ENCODE measurements around the gene GRIA3. TPM values are rescaled to one million over a fixed set of nuclear protein-coding genes. Genes with fewer than 3 reads are reported as not detected.

The GRIA3 gene
- total RNA-seq, result 74.2 TPM

- peak; percentile 38 for DNase-seq
These were observed at the start of gene GRIA3 for GRCh38 chrX:123184219-123184865. Gene GRIA3, plus strand, starts transcription at chrX:123184278. Its CDS starts 258 bp downstream, at chrX:123184536.

DNA sequence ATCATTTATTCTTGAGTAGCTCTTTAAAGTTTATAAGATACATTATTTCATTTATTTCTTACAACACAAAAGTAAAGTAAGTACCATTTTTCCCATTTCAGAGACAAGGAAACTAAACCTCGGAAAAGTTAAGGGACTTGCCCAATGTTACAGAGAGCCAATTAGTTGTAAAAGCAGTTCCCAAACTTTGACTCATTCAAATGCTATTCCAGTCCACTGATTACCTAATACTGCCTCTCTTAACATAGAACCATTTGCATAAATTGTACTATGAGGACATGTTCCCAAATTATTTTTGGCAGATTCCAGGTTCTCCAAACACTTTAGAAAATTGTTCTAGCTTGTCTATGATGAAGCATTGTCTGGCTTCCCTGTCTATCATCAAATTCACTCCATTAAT, 45.6 kb upstream of the GRIA3 start:
- no peak for DNase-seq

- no peak for DNase-seq
These were observed 43.6 kb upstream of the GRIA3 start for GRCh38 chrX:123140454-123140853.

GRCh38 chrX:123140904-123141303, 43.2 kb upstream of the GRIA3 start:
- DNase-seq, result no peak

- no peak for DNase-seq
These were observed 30.2 kb upstream of the GRIA3 start for GRCh38 chrX:123153846-123154335.

GRCh38 chrX:123155327-123155726, 28.8 kb upstream of the GRIA3 start:
- no peak for DNase-seq

DNA sequence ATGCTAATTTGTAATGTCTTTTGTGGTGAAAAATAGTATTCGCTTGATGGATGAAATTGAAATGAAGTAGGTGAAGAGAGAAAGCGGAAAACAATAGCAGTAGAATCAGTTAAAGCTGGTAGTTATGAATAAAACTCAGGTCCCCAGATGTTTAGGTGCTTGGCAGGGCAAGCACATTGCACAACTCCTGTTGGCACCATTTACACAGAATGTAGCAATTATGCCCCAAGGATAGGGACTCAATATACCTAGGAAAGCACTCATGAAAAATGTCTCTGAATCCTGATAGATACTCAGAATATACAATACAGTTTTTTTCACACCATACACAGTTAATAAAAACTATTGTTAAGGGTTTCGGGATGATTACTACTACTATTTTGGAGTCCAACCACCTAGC, 26.5 kb upstream of the GRIA3 start:
- no peak for DNase-seq

GRCh38 chrX:123159403-123159802, 24.7 kb upstream of the GRIA3 start:
- no peak for DNase-seq

DNA sequence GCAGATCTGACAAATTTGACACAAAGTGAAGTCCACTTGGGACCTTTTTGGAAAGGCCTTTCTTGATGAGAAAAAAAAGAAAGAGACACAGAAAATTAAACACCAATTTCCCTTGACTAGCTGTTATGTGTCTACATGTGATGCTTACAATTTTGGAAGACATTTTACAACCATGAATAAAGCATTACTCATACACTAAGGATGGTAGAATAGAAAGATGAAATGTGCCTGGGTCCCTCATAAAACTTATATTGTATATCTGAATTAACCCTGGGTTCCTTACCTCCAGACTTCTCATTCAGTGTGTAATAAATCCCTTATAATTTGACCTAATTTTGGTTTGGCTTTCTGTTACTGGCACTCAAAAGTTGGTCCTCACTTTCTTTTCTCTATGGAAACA, 16.5 kb upstream of the GRIA3 start:
- no peak for DNase-seq

GRCh38 chrX:123169247-123169901, 14.7 kb upstream of the GRIA3 start:
- no peak for DNase-seq

DNA sequence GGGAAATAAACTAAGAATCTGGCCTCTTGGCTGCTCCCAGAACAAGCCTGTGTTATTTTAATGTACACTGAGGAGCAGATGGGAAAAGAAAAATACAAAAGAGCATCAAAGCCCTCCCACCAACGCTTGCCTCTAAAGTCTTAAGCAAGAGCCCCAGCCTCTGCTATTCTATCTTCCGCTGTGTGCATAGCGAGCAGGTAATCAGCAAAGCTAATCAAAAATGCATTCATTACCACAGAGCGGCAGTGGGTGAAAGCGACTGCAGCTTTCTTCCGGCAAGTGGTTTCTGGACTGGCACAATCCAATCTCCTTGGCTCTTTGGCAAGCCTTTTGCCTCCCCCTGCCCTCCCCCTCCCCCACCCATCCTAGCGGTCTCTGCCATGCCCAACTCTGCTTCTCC, 13.5 kb upstream of the GRIA3 start:
- DNase-seq, result no peak

DNA sequence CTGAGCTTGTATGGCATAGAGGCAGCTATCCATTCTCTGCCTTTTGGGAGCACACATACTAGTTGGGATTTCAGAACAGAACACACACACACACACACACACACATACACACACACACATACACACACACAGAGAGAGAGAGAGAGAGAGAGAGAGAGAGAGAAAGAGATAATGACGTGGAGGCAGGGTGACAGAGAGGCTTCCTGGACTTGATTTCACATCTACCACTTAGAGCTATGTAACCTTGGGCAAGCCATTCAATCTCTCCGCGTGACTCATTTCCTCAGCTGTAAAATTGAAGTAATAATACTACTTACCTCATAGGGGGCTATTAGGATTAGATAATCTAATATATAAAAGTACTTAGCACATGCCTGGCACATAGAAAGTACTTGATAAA, 12.3 kb upstream of the GRIA3 start:
- DNase-seq, result no peak

DNA sequence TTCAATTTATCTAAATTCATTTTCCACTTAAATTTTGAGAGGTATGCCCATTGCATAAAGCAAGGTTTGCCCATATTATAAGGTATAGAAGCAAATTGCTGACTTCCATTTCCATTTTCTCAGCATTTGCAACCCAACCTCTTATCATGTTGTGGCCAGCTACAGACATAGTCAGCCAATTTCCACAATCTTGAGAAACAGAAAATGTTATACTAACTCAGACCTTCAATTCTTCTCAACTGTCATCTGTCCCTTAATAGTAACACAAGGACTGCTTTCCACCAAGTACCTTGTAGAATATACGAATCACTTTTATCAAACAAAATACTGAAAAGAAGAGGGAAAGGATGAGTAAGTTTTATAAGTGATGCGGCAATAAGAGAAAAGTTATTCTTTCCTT, 11.2 kb upstream of the GRIA3 start:
- no peak for DNase-seq

DNA sequence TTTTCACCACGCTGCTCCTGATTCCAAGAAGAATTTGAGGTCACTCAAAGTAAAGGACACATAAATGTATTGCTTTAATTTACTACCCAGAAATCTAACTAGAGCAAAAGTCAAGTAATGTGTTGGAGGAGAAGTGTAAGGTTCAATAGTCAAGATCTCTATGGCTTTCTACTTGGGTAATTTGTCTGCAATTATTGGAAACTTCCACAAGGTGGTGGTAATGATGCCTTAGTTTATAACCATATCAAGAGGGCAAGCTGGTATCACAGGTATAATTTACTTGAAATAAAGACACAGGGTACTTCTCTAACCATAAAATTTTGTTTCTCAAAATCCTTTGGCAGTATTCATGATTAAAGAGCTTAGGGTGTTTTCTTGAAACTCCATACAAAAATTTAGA, 10.2 kb upstream of the GRIA3 start:
- no peak for DNase-seq

GRCh38 chrX:123175366-123176122, 8.5 kb upstream of the GRIA3 start:
- DNase-seq, result no peak

DNA sequence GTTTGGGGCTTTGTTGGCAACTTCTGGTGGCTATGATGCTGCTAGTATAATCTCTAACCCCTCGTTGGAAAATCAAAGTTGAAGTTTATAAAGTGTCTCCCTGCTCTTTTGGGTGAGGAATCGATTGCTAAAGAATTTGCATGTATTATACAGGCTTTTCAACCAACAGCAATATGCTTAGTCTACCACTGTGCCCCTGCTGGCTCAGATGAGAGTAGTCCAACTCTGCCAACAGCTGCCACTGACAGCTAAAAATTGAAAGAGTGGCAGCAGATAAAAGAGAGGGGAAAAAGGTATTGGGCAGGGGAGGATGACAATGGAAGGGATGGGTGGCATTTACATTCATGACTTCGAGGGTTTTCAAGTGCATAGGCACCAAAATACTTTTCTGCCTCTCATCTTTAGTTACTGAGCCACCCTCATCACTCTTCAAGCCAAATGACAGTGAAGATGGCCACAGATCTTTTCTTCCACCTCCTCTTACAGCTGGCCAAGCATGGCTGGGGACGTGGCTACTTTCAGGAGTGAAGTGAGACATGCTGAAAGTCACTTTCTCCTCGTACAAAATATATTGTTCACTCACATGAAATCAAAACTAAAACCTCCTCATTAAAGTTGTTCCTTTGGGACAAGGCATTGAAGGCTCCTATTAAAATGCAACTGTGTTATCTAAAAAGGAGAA, 2.7 kb upstream of the GRIA3 start:
- DNase-seq, result no peak

- DNase-seq, result no peak
These were observed 793 bp downstream of the GRIA3 start for GRCh38 chrX:123184866-123185276.

- no peak for DNase-seq
These were observed 1.6 kb downstream of the GRIA3 start for GRCh38 chrX:123185721-123186120.

DNA sequence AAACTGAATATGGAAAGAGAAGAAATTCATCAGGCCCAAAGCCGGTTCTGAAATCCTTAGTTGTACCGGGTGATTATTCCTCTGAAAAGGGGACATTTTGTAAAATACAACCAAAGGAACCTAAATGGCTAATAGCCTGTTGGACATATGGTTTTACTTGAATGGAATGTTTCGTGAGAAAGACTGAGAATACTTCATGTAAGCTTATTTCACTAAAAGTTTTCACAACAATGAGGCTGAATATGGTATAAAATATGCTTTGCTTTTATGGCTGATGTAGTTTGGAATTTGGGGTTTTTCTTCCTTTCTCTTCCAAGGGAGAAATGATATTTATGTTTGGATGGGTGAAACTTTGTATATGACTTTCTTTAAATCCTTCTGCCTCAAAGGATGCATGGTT, 2.7 kb downstream of the GRIA3 start:
- no peak for DNase-seq

DNA sequence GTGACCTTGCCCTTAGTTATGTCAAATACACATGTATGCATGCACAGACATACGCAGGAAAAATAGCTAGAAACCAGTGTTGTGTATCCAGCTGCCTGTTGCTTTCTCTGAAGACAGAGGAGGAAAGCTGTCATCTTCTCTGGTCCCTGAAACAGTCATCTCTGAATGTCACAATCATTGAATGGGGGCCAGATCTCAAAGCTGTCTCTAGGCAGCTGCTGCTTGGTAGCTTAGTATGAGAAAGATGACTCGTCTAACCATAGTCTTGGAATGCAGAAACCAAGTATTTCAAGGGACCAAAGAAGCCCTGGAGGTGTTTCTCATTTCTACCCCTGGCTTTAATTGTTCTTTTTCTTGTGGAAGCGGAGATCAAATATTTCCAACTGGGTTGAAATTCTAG, 4.0 kb downstream of the GRIA3 start:
- no peak for DNase-seq

DNA sequence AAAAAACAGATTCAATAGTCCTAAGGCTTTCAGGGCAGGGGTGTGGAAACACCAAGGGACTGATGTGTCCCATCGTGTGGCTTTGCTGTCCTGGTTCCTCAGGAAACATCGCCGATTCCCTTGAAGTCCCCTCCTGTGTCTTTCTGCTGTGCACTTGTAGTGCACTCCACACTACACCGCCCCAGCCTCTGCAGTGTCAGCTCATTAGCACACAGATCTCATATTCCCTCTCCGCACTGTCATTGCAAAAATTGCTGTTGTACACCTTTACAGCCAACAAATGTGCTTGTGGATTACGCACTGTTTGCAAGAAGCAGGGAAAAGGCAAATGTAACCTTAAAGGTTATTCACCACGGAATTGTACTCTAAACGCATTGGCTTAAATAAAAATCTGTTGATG, 5.3 kb downstream of the GRIA3 start:
- DNase-seq, result no peak

- no peak for DNase-seq
These were observed 6.0 kb downstream of the GRIA3 start for GRCh38 chrX:123190096-123190495.

- DNase-seq, result no peak
These were observed 9.0 kb downstream of the GRIA3 start for GRCh38 chrX:123193101-123193500.

All from occipital lobe (tissue), 2 donors.